ENCODE data around the gene VAV3.

VAV3 gene

DNA sequence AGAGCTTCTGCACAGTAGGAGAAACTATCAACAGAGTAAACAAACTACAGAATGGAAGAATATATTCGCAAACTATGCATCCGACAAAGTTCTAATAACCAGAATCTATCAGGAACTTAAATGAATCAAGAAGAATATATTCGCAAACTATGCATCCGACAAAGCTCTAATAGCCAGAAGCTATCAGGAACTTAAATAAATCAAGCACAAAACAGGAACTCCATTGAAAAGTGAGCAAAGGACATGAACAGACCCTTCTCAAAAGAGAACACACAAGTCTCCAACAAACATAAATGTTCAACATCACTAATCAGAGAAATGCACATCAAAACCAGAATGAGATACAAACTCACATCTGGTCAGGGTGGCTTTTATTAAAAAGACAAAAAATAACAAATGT is 126.9 kb downstream of the VAV3 start:
- Histone ChIP-seq H3K9me3 (ENCODE audit: control insufficient read depth, low read length) (peaks cover 7% of the 10 kb centered on the region), H3K36me3 (ENCODE audit: control insufficient read depth, insufficient read depth, low read length) (no peaks in the 10 kb centered on the region), H3K4me1 (ENCODE audit: control insufficient read depth, insufficient read depth, low read length, poor library complexity, severe bottlenecking) (no peaks in the 10 kb centered on the region), H3K4me3 (ENCODE audit: extremely low read depth, insufficient read depth, low read length, poor library complexity, severe bottlenecking) (no peak overlapping the region), H3K27ac (ENCODE audit: low read depth, low read length, severe bottlenecking) (no peak overlapping the region)
- 93 to 96% methylated on average over 3 to 4 of the region's 4 CpGs for WGBS, 2 experiments (ENCODE audit: insufficient coverage in 2 of 2)

DNA sequence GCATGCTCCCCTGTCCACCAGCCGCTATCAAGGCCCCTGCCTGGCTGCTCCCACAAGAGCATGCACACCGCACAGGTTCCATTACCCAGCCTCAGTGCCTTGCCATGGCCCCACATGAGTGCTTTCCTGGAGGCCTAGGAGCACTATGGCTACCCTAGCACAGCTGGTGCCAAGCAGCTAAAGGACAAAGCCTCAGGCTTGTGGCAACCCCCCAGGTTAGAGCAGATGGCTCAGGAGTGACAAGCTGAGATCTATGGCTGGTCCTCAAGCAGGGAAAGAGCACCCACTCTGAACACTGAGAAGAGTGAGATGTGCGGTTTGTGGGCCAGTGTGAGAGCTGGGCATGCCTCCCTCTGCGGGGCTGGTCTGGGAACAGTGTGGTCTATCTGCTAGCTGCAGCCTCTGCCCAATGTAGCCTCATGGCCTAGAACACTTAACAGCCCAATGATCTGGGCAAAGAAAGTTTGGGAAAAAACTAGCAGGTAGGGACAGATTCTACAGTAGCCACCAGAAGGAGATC is 129.8 kb downstream of the VAV3 start:
- H3K9me3 ChIP-seq (ENCODE audit: control insufficient read depth, low read length), result peaks cover 7% of the 10 kb centered on the region
- H3K4me1 ChIP-seq (ENCODE audit: control insufficient read depth, insufficient read depth, low read length, poor library complexity, severe bottlenecking), result no peaks in the 10 kb centered on the region
- 93 to 96% methylated on average over 3 to 4 of the region's 4 CpGs for WGBS, 2 experiments (ENCODE audit: insufficient coverage in 2 of 2)
- no peak overlapping the region for H3K4me3 ChIP-seq (ENCODE audit: extremely low read depth, insufficient read depth, low read length, poor library complexity, severe bottlenecking)
- no peak overlapping the region for H3K27ac ChIP-seq (ENCODE audit: low read depth, low read length, severe bottlenecking)
- no peaks in the 10 kb centered on the region for H3K36me3 ChIP-seq (ENCODE audit: control insufficient read depth, insufficient read depth, low read length)

DNA sequence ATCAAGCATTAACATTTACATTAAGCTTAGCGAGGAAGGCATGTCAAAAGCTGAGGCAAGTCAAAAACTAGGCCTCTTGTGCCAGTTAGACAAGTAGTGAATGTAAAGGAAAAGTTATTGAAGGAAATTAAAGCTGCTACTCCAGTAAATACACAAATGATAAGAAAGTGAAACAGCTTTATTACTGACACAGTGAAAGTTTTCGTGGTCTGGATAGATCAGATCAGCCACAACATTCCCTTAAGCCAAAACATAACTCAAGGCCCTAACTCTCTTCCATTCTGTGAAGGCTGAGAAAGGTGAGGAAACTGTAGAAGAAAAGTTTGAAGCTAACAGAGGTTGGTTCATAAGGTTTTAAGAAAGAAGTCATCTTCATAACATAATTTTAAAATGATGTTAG is 131.9 kb downstream of the VAV3 start:
- Histone ChIP-seq H3K9me3 (ENCODE audit: control insufficient read depth, low read length) (peaks cover 7% of the 10 kb centered on the region), H3K4me3 (ENCODE audit: extremely low read depth, insufficient read depth, low read length, poor library complexity, severe bottlenecking) (no peak overlapping the region), H3K27ac (ENCODE audit: low read depth, low read length, severe bottlenecking) (no peak overlapping the region), H3K4me1 (ENCODE audit: control insufficient read depth, insufficient read depth, low read length, poor library complexity, severe bottlenecking) (no peaks in the 10 kb centered on the region), H3K36me3 (ENCODE audit: control insufficient read depth, insufficient read depth, low read length) (no peaks in the 10 kb centered on the region)
- WGBS, 2 experiments (ENCODE audit: insufficient coverage in 2 of 2), result no CpG with 5 or more reads among the region's 2 CpGs

DNA sequence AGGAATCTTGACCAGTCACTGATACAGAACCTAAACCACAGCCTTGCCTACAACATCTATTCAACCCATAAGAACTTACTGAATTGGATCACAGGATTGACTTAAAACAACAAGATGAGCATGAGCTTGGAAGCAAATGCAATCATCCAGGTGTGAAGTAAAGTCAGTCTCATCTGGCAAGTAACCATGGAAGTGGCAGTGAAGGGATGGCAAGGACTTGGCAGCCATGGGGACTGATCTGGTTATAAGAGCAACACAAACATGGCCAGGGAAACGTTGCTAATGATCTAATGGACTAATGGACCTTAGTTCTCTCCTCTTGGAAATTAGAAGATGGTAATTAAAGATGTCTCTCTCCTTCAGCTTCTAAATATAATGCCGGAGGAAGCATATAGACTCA is 133.1 kb downstream of the VAV3 start:
- Histone ChIP-seq H3K4me3 (ENCODE audit: extremely low read depth, insufficient read depth, low read length, poor library complexity, severe bottlenecking) (no peak overlapping the region), H3K9me3 (ENCODE audit: control insufficient read depth, low read length) (no peaks in the 10 kb centered on the region), H3K36me3 (ENCODE audit: control insufficient read depth, insufficient read depth, low read length) (no peaks in the 10 kb centered on the region), H3K27ac (ENCODE audit: low read depth, low read length, severe bottlenecking) (no peak overlapping the region), H3K4me1 (ENCODE audit: control insufficient read depth, insufficient read depth, low read length, poor library complexity, severe bottlenecking) (no peaks in the 10 kb centered on the region)
- no CpG with 5 or more reads among the region's 2 CpGs for WGBS, 2 experiments (ENCODE audit: insufficient coverage in 2 of 2)

DNA sequence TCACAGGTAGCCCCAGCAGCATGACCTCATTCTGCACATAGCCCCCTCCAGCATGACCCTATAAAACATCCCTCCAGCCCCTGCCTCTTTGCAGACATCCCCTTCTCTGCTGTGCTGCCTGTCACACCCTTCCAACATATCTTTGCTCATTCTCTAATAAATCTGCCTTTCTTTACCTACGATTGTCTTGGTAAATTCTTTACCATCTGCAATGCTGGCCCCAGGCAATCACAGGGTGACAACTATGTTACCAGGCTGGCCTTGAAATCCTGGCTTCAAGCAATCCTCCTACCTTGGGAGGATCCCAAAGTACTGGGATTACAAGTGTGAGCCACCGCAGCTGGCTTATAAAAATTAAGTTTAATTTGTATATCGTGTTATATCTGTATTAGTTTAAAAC is 134.5 kb downstream of the VAV3 start:
- Histone ChIP-seq H3K27ac (ENCODE audit: low read depth, low read length, severe bottlenecking) (no peak overlapping the region), H3K9me3 (ENCODE audit: control insufficient read depth, low read length) (no peaks in the 10 kb centered on the region), H3K4me3 (ENCODE audit: extremely low read depth, insufficient read depth, low read length, poor library complexity, severe bottlenecking) (no peak overlapping the region), H3K4me1 (ENCODE audit: control insufficient read depth, insufficient read depth, low read length, poor library complexity, severe bottlenecking) (no peaks in the 10 kb centered on the region), H3K36me3 (ENCODE audit: control insufficient read depth, insufficient read depth, low read length) (no peaks in the 10 kb centered on the region)
- 91 to 100% methylated on average over 1 of the region's 3 CpGs for WGBS, 2 experiments (ENCODE audit: insufficient coverage in 2 of 2)

DNA sequence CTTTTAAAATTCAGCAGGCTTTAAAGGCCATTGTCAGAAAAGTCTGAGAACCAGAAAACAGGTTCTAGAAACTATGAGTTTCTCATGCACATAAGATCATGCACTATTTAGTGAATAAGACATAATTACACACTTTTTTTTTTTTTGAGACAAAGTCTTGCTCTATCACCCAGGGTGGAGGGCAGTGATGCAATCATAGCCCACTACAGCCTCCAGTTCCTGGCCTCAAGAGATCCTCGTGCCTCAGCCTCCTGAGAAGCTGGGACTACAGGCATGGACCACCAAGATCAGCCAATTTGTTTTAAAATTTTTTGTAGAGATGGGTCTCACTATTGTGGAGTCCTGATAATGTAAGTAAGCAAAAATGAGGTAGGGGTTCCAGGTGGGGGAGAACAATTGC is 134.9 kb downstream of the VAV3 start:
- Histone ChIP-seq H3K27ac (ENCODE audit: low read depth, low read length, severe bottlenecking) (no peak overlapping the region), H3K4me1 (ENCODE audit: control insufficient read depth, insufficient read depth, low read length, poor library complexity, severe bottlenecking) (no peaks in the 10 kb centered on the region), H3K4me3 (ENCODE audit: extremely low read depth, insufficient read depth, low read length, poor library complexity, severe bottlenecking) (no peak overlapping the region), H3K36me3 (ENCODE audit: control insufficient read depth, insufficient read depth, low read length) (no peaks in the 10 kb centered on the region), H3K9me3 (ENCODE audit: control insufficient read depth, low read length) (no peaks in the 10 kb centered on the region)
- 100% methylated on average over 1 of the region's 1 CpG; no CpG with 5 or more reads in 1 of the 2 experiments for WGBS, 2 experiments (ENCODE audit: insufficient coverage in 2 of 2)

DNA sequence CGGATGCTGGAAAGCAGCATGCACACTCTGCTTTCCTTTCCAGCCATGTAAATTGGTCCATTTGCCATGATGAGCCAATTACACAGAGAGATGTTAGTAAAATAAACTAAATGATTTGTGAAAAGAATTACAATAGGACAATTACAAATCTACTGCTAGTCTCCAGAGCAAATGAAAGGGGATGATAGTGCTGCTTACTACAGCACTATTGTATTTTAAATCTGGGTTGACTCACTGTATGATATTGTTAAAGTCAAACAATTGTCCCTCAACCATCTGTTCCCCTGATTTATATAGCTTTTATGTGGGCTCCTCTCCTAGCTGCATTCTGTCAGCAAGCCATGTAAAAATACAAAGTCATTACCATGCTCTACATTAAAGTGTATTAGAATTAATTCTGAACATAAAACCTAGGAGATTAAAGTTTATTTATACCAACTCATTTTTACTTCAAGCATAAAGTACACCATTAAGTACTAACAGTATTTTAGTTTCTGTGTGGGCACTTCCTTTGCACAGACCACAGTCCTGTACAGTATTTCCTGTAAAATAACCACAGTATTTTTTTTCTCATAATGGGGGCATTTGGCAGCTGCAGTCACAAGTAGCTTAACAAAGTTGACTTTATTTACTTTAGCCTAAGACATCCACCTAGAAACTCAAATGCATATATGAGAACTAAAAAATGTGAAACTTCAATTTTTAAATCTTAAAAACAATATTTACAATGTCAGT is 135.8 kb downstream of the VAV3 start:
- no peaks in the 10 kb centered on the region for H3K4me1 ChIP-seq (ENCODE audit: control insufficient read depth, insufficient read depth, low read length, poor library complexity, severe bottlenecking)
- no CpG with 5 or more reads among the region's 1 CpG for WGBS, 2 experiments (ENCODE audit: insufficient coverage in 2 of 2)
- H3K4me3 ChIP-seq (ENCODE audit: extremely low read depth, insufficient read depth, low read length, poor library complexity, severe bottlenecking), result no peak overlapping the region
- H3K36me3 ChIP-seq (ENCODE audit: control insufficient read depth, insufficient read depth, low read length), result no peaks in the 10 kb centered on the region
- no peaks in the 10 kb centered on the region for H3K9me3 ChIP-seq (ENCODE audit: control insufficient read depth, low read length)
- H3K27ac ChIP-seq (ENCODE audit: low read depth, low read length, severe bottlenecking), result no peak overlapping the region

DNA sequence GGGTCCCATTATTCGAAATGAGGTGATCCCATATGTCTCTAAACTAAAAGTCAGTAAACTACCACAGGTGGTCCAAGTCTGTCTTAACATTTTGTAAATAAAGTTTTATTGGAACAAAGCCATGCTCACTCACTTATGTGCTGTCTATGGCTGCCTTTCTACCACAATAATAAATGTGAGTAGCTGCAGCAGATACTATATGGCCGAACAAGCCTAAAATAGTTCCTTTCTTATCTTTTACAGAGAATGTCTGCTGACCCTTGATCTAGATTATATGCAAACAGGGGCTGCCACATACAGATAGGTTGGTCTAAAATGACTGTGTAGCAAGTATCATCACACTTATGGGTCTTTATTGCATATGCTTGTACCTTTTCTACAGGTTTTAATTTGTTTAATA is 140.0 kb downstream of the VAV3 start:
- Histone ChIP-seq H3K4me3 (ENCODE audit: extremely low read depth, insufficient read depth, low read length, poor library complexity, severe bottlenecking) (no peak overlapping the region), H3K27ac (ENCODE audit: low read depth, low read length, severe bottlenecking) (no peak overlapping the region), H3K4me1 (ENCODE audit: control insufficient read depth, insufficient read depth, low read length, poor library complexity, severe bottlenecking) (no peaks in the 10 kb centered on the region), H3K9me3 (ENCODE audit: control insufficient read depth, low read length) (no peaks in the 10 kb centered on the region), H3K36me3 (ENCODE audit: control insufficient read depth, insufficient read depth, low read length) (no peaks in the 10 kb centered on the region)
- WGBS, 2 experiments (ENCODE audit: insufficient coverage in 2 of 2), result 100% methylated on average over 1 of the region's 2 CpGs; no CpG with 5 or more reads in 1 of the 2 experiments

DNA sequence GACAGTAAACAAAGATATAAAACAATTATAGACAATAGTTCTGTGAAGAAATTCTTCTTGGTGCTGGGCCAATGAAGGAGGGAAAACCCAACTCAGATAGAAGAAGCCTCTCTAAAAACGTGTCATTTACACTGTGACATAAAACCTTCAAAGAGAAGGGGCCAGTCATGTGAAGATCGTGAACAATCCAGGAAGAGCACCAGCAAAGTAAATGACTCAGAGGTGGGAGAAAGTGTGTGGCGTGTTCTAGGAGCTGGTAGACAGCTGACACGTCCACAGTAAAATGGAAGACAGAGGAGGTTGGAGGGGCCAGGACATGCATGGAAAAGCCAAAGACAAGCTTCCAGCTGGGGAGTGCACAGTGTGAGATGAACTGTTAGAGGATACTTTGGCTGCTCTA is 143.6 kb downstream of the VAV3 start:
- Histone ChIP-seq H3K4me3 (ENCODE audit: extremely low read depth, insufficient read depth, low read length, poor library complexity, severe bottlenecking) (no peak overlapping the region), H3K36me3 (ENCODE audit: control insufficient read depth, insufficient read depth, low read length) (no peaks in the 10 kb centered on the region), H3K9me3 (ENCODE audit: control insufficient read depth, low read length) (no peaks in the 10 kb centered on the region), H3K4me1 (ENCODE audit: control insufficient read depth, insufficient read depth, low read length, poor library complexity, severe bottlenecking) (no peaks in the 10 kb centered on the region), H3K27ac (ENCODE audit: low read depth, low read length, severe bottlenecking) (no peak overlapping the region)
- 95 to 100% methylated on average over 3 of the region's 4 CpGs for WGBS, 2 experiments (ENCODE audit: insufficient coverage in 2 of 2)

DNA sequence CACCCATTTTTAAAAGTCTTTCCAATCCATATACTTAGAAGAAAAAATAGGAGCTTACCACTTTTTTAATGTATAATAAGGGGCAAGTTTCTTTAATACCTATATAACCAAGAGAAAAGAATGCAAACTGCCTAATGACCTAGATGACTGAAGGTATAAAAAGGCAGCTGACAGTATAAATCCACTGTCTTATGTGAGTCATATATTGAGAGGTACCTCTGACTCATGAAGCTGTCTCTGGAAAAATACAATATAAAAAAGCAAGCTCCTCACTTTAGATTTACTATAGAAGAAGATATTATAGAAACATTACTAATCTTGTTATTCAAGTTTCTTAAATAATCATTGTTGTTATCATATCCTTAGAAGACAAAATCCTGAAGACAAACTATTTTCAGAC is 144.2 kb downstream of the VAV3 start:
- no peaks in the 10 kb centered on the region for H3K9me3 ChIP-seq (ENCODE audit: control insufficient read depth, low read length)
- no peaks in the 10 kb centered on the region for H3K4me1 ChIP-seq (ENCODE audit: control insufficient read depth, insufficient read depth, low read length, poor library complexity, severe bottlenecking)
- no peaks in the 10 kb centered on the region for H3K36me3 ChIP-seq (ENCODE audit: control insufficient read depth, insufficient read depth, low read length)
- no peak overlapping the region for H3K4me3 ChIP-seq (ENCODE audit: extremely low read depth, insufficient read depth, low read length, poor library complexity, severe bottlenecking)
- no peak overlapping the region for H3K27ac ChIP-seq (ENCODE audit: low read depth, low read length, severe bottlenecking)

DNA sequence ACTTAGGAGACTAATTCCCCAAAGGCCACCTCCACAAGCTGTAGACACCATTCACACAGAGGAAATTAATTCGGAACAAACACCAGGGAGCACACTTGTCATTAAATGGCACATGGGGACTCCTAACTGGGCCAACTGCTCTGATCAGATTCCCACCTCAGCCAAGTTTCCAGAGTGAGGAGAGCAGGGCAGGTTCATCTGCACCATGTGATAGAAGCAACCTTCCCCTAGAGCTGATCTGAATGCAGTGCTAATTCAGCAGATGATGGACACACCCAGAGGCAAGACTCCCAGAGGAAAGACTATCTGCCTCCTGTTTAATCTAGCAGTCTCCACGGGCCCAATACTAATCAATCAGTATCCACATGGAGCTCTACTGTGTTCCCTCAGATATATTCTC is 147.0 kb downstream of the VAV3 start:
- H3K36me3 ChIP-seq (ENCODE audit: control insufficient read depth, insufficient read depth, low read length), result no peaks in the 10 kb centered on the region
- H3K27ac ChIP-seq (ENCODE audit: low read depth, low read length, severe bottlenecking), result no peak overlapping the region
- H3K9me3 ChIP-seq (ENCODE audit: control insufficient read depth, low read length), result no peaks in the 10 kb centered on the region
- H3K4me3 ChIP-seq (ENCODE audit: extremely low read depth, insufficient read depth, low read length, poor library complexity, severe bottlenecking), result no peak overlapping the region
- whole genome bisulfite sequencing, 2 experiments (ENCODE audit: insufficient coverage in 2 of 2), result 86% methylated on average over 1 to 2 of the region's 2 CpGs
- H3K4me1 ChIP-seq (ENCODE audit: control insufficient read depth, insufficient read depth, low read length, poor library complexity, severe bottlenecking), result no peaks in the 10 kb centered on the region

Data from mesodermal cell (in vitro differentiated cells).